ENCODE results near the gene CBX4.

GRCh38 chr17:79850571-79851460 is 11.6 kb upstream of the CBX4 start:
- TF ChIP-seq, protein P1, sequence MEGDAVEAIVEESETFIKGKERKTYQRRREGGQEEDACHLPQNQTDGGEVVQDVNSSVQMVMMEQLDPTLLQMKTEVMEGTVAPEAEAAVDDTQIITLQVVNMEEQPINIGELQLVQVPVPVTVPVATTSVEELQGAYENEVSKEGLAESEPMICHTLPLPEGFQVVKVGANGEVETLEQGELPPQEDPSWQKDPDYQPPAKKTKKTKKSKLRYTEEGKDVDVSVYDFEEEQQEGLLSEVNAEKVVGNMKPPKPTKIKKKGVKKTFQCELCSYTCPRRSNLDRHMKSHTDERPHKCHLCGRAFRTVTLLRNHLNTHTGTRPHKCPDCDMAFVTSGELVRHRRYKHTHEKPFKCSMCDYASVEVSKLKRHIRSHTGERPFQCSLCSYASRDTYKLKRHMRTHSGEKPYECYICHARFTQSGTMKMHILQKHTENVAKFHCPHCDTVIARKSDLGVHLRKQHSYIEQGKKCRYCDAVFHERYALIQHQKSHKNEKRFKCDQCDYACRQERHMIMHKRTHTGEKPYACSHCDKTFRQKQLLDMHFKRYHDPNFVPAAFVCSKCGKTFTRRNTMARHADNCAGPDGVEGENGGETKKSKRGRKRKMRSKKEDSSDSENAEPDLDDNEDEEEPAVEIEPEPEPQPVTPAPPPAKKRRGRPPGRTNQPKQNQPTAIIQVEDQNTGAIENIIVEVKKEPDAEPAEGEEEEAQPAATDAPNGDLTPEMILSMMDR (CRISPR knock-in tag; IDR thresholded peaks at IDR 0.05) = no peak
- TF ChIP-seq SIN3A (IDR thresholded peaks at IDR 0.05; ENCODE audit: borderline replicate concordance, low read depth, low read length) = no peak
